NCI-H1105 treated with DMSO at 0.1 percent for 48 hours (cell line): ENCODE measurements around the gene ULK1.
"Not testable (repeated sequence)": the region's sequence is repeated elsewhere in the genome, so short reads cannot be mapped to it uniquely, and the experiment has no call there.

Source experiments
- DNase-seq: peaks from one replicate; lab custom pipeline; 2025; lab: John Stamatoyannopoulos, UW

ULK1 gene

DNA sequence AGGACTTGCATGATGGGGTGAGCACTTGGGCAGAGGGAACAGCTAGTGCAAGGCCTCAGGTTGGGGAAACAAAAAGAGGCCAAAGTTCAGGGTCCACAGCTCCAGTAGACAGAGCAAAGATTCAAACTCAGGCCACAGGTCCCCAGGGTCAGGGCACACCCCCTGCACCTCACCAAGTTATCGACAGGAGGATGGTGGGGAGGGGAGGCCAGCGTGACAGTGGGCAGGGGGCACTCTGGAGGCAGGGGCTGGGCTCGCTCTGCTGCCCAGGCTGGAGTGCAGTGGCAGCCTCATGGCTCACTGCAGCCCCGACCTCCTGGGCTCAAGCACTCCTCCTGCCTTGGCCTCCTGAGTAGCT lies 32.4 kb upstream of the ULK1 start:
- DNase-seq = no peak

DNA sequence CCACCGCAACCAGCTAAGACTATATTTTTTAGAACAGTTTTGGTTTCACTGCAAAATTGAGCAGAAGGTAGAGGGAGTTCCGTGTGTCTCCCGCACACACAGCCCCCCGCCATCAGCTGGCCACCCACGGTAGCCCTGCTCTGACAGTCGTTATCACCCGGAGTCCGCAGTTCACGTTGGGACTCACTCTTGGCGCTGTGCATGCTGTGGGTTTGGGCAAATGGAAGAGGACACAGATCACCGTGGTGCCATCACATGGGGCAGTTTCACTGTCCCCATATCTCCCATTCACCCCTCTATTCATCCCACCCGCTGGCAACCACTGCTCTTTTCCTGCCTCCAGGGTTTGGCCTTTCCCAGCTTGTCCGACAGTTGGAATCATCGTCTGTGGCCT lies 31.8 kb upstream of the ULK1 start:
- no peak for DNase-seq

- DNase-seq = no peak
Observed at GRCh38 chr12:131862994-131863710, 31.3 kb upstream of the ULK1 start.

DNA sequence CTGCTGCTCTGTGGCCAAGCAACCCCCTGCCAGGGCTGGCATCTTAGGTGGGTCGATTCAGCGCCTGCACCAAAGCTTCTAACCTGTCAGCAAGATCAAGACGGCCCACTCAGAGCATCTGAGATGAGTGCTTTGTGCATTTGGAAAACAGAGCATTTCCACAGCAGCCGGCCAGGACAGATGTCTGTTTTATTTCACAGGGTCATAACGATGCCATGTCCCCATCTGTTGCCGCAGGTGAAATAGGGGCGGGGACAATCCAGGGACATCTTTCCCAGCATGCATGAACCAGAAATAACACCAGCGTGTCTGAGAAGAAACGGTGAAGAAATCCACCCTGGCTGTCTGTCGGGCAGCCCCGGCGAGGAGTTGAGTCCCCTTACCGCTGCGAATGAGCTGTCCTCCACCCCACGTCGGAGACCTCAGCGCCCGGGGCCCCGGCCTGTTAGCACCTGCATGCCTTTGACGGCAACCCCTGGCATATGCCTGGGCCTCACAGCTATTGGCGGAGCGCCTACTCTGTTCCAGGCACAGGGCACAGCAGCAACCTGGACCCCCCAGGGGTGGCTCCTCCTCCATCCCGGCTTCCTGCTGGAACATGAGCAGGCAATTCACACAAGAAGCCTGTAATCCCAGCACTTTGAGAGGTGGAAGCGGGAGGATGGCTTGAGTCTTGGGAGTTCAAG lies 30.6 kb upstream of the ULK1 start:
- DNase-seq = no peak

GRCh38 chr12:131864469-131864868 lies 30.0 kb upstream of the ULK1 start:
- no peak for DNase-seq

DNA sequence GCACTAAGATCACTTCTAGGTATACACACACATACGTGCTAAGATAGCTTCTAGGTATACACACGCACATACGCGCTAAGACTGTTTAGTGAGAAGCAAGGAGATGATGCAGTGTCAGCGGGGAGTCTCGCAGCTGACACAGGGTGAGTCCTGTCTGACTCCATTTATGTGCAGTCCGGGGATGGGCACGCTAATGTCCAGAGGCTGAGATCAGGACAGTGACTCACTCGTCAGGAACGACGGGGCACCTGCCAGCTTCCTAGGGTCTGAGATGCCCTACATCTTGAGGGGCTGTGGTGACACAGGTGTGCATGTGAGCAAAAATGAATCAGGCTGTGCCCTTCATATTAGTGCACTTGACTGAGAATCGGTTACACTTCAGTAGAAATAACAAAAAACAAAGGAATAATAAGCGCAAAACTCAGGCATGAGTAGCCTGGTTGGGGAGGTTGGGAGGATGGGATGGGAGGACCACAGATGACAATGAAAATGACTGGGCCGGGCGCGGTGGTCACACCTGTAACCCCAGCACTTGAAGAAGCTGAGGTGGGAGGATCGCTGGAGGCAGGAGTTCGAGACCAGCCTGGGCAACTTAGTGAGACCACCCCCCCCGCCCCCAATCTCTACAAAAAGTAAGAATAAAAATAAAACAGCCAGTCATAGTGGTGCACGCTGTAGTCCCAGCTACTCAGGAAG lies 29.1 kb upstream of the ULK1 start:
- no peak for DNase-seq

GRCh38 chr12:131867471-131867870 lies 27.0 kb upstream of the ULK1 start:
- no peak for DNase-seq

GRCh38 chr12:131867891-131868675 lies 26.3 kb upstream of the ULK1 start:
- no peak for DNase-seq

GRCh38 chr12:131869871-131870418 lies 24.5 kb upstream of the ULK1 start:
- no peak for DNase-seq

- DNase-seq = no peak
Observed at GRCh38 chr12:131871677-131872076, 22.7 kb upstream of the ULK1 start.

- DNase-seq = no peak
Observed at GRCh38 chr12:131872154-131873051, 22.0 kb upstream of the ULK1 start.

DNA sequence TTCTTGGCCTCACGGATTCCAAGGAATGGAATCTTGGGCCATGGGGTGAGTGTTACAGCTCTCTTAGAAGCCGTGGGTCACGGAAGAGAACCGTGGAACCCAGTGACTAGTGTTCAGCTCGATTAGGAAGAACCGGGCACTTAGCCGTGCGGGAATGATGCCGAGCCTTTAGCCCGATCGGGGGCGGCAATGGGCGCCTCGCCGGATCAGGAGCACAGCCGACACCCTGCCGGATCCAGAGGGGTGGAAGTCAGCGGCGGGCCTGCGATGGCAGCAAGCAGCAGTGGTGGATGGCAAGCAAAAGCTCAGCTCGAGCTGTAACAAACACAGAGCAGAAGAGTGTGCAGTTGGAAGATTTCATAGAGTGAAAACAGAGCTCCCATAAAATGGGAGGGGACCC lies 21.1 kb upstream of the ULK1 start:
- DNase-seq = no peak

- not testable (repeated sequence) for DNase-seq
Observed at GRCh38 chr12:131874972-131875371, 19.4 kb upstream of the ULK1 start.

GRCh38 chr12:131877216-131877615 lies 17.2 kb upstream of the ULK1 start:
- DNase-seq = not testable (repeated sequence)

DNA sequence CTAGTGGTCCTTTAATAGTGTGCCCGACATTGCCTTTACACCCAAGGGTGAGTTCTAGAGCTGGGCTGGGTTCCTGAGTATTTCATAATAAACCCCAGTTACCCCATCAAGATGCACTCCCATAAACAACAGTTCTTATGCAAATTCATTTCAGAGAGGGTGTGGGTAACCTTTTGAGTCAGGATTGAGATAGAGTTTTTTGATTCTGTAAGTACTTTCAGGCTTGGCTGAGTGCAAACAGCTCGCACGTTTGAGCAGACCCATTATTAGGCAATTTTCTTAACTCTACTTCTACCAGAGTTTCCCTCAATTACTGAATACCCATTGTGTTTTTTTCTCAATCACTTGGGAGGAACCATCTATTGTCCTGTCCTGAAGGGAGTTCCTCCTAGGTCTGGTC lies 16.0 kb upstream of the ULK1 start:
- DNase-seq = not testable (repeated sequence)

DNA sequence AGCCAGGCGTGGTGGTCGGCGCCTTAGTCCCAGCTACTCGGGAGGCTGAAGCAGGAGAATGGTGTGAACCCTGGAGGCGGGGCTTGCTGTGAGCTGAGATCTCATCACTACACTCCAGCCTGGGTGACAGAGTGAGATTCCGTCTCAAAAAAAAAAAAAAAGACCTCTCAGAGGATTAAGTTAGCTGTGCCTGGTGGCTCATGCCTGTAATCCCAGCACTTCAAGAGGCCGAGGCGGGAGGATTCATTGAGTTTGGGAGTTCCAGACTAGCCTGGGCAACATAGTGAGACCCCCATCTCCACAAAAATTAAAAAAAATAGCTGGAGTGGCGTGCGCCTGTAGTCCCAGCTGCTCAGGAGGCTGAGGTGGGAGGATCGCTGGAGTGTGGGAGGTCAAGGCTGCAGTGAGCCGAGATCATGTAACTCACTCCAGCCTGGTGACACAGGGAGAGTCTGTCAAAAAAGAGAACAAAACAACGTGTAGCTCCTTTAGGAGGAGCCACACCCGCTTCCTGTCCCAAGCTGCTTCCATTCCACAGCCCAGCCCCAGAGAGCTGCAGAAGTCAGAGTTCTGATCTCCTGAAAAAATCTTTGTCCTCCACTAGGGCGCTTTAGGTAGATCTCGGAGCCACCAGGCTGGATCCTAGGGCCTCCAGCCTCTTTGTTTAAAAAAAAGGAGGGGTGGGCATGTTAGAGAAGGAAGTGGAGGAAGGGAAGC lies 11.5 kb upstream of the ULK1 start:
- no peak for DNase-seq

DNA sequence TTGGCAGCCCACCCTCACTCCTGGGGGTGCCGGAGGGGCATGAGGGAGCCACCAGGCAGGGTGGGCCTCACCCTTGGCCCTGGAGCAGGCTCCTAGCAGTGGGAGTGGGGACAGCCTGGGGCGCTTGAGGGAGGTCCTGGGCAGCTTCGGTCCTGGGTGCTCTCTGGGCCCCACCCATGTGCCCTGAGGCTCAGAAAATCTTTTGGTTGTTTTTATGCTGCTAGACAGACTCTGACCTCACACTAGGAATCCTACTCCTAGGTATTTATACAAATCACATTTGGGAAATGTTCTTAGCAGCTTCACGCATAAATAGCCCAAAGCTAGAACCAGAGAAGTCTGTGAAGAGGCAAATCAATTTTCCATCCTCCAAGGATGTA lies 10.9 kb upstream of the ULK1 start:
- DNase-seq = no peak

GRCh38 chr12:131885076-131885475 lies 9.3 kb upstream of the ULK1 start:
- not testable (repeated sequence) for DNase-seq

DNA sequence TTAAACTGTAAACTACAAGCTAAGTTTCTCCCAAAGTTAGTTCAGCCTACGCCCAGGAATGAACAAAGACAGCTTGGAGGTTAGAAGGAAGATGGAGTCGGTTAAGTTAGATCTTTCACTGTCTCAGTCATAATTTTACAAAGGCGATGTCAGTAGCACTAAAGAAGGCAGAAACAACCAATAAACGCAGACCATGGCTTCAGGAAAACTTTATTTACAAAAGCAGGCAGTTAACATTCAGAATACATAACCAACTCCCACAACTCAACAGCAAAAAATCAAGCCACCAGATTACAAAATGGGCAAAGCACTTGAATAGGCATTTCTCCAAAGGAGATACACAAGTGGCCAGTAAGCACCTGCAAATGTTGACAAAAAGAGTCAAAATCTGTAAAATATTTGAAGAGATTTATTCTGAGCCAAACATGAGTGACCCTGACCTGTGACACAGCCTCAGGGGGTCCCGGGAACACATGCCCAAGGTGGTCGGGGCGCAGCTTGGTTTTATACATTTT lies 8.8 kb upstream of the ULK1 start:
- DNase-seq = no peak

DNA sequence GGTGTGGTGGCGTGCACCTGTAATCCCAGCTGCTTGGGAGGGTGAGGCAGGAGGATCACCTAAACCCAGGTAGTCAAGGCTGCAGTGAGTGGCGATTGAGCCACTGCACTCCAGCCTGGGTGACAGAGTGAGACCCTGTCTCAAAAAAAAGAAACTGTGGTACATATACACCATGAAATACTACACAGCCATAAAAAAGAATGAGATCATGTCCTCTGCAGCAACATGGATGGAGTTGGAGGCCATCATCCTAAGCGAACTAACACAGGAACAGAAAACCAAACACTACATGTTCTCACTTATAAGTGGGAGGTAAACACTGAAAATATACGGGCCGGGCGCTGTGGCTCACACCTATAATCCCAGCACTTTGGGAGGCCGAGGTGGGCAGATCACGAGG lies 2.7 kb upstream of the ULK1 start:
- DNase-seq = not testable (repeated sequence)
